Stomach (tissue), 4 donors: ENCODE measurements around the gene RTL5.

ENCODE experiments used
- CTCF ChIP-seq, 7 experiments: fragments of 450-650 bp in 4 of 7; fragments of 200-600 bp in 3 of 7; sonication (generic) in 3 of 7; IDR thresholded peaks; one replicate each; pipeline ENCODE4 v1.5.1; 2016 to 2019; ENCODE audit warnings: antibody characterized with exemption in 7 of 7, control low read depth in 2 of 7, mild to moderate bottlenecking in 1 of 7
- EP300 ChIP-seq: sonication (generic); formaldehyde crosslinking; IDR thresholded peaks from one replicate; pipeline ENCODE4 v1.6.1; 2017; ENCODE audit warnings: antibody characterized with exemption
- POLR2A ChIP-seq, 4 donors: fragments of 450-650 bp; IDR thresholded peaks; one replicate each; pipeline ENCODE4 v1.6.1; 2016; ENCODE audit warnings: antibody characterized with exemption in 4 of 4, control low read depth in 2 of 4, mild to moderate bottlenecking in 1 of 4, moderate library complexity in 1 of 4

- TF ChIP-seq EP300 (no peak), CTCF (IDR thresholded peaks at IDR 0.05) (peak in 5 of 7 experiments; percentile 39 to 90 (median 79)), POLR2A (IDR thresholded peaks at IDR 0.05) (no peak)
Measured at GRCh38 chrX:72126539-72127140, 5.1 kb downstream of the RTL5 start.
